Measurements from ENCODE around the gene SMCHD1. TPM values are rescaled to one million over a fixed set of nuclear protein-coding genes. Genes with fewer than 3 reads are reported as not detected.
A peak's percentile ranks its signal among the peaks of the same experiment; 100 is the strongest.
"Not testable (repeated sequence)": the region's sequence is repeated elsewhere in the genome, so short reads cannot be mapped to it uniquely, and the experiment has no call there.

The SMCHD1 gene
- total RNA-seq, 1 experiment from 2014 or later = 31.6 TPM

GRCh38 chr18:2655954-2656236, 369 bp downstream of the SMCHD1 start:
- DNase-seq (ENCODE audit: low read depth) = no peak
- in situ Hi-C loops (cut with HindIII; ENCODE audit: low pct_unique_long_range_greater_than_20kb, low sequenced_read_pairs) = no loop called here

- in situ Hi-C loops (cut with HindIII; ENCODE audit: low pct_unique_long_range_greater_than_20kb, low sequenced_read_pairs) = no loop called here
- DNase-seq (ENCODE audit: low read depth) = peak; percentile 43
Measured at GRCh38 chr18:2656237-2656980, 883 bp downstream of the SMCHD1 start.

GRCh38 chr18:2656981-2657512, 1.5 kb downstream of the SMCHD1 start:
- in situ Hi-C loops (cut with HindIII; ENCODE audit: low pct_unique_long_range_greater_than_20kb, low sequenced_read_pairs) = no loop called here

GRCh38 chr18:2657788-2658458, 2.4 kb downstream of the SMCHD1 start:
- peak; percentile 62 for DNase-seq (ENCODE audit: low read depth)
- in situ Hi-C loops (cut with HindIII; ENCODE audit: low pct_unique_long_range_greater_than_20kb, low sequenced_read_pairs) = no loop called here

More at GRCh38 chr18:2656981-2657512, 1.5 kb downstream of the SMCHD1 start:
- DNase-seq (ENCODE audit: low read depth) = no peak

DNA sequence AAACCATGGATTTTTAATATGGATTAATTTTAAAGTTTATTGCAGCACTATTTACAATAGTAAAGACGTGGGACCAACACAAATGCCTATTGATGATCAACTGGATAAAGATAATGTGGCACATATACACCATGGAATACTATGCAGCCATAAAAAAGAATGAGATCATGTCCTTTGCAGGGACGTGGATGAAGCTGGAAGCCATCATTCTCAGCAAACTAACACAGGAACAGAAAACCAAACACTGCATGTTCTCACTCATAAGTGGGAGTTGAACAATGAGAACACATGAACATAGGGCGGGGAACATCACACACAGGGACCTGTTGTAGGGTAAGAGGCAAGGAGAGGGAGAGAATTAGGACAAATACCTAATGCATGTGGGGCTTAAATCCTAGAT, 5.3 kb downstream of the SMCHD1 start:
- in situ Hi-C loops (cut with HindIII; ENCODE audit: low pct_unique_long_range_greater_than_20kb, low sequenced_read_pairs) = not testable (repeated sequence)

DNA sequence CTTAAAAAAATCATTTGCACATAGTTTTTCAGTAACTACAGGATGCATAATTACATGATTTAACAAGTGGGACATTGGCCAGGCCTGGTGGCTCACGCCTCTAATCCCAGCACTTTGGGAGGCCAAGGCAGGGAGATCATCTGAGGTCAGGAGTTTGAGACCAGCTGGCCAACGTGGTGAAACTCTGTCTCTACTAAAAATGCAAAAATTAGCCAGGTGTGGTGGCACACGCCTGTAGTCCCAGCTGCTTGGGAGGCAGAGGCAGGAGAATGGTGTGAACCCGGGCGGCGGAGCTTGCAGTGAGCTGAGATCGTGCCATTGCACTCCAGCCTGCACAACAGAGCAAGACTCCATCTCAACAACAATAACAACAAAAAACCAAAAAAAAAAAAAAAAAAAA, 6.8 kb downstream of the SMCHD1 start:
- in situ Hi-C loops (cut with HindIII; ENCODE audit: low pct_unique_long_range_greater_than_20kb, low sequenced_read_pairs); DNase-seq (ENCODE audit: low read depth): not testable (repeated sequence)

More for the DNA sequence above, 5.3 kb downstream of the SMCHD1 start:
- DNase-seq (ENCODE audit: low read depth) = not testable (repeated sequence)

DNA sequence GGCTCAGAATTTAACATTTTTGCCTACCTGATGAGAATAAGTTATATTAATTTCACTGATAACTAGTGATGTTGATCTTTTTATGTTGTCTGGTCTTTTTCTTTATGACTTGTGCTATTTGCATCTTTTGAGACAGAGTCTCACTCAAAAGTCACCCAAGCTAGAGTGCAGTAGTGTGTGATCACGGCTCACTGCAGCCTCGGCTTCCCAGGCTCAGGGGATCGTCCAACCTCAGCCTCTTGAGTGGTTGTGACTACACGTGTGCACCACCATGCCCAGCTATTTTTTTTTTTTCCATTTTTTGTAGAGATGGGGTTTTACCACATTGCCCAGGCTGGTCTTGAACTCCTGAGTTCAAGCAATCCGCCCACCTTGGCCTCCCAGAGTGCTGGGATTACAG, 7.5 kb downstream of the SMCHD1 start:
- in situ Hi-C loops (cut with HindIII; ENCODE audit: low pct_unique_long_range_greater_than_20kb, low sequenced_read_pairs) = no loop called here
- DNase-seq (ENCODE audit: low read depth) = no peak

DNA sequence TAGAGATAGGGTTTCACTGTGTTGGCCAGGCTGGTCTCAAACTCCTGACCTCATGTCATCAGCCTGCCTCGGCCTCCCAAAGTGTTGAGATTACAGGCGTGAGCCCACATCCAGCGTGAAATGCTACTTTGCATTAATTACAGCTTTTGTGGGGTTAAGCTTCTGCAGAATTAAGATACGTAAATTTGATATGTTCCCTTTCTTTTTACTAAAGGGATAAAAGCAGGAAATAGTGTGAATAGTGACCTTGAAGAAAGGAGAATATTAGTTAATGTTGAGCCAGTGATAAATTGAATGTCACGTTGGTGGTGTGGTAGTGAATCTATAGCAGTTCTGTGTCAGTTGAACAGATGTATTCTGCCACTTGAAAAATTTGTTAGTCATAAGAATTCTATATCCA, 16.9 kb downstream of the SMCHD1 start:
- in situ Hi-C loops (cut with HindIII; ENCODE audit: low pct_unique_long_range_greater_than_20kb, low sequenced_read_pairs) = no loop called here
- DNase-seq (ENCODE audit: low read depth) = no peak

GRCh38 chr18:2672872-2673271, 17.3 kb downstream of the SMCHD1 start:
- no peak for DNase-seq (ENCODE audit: low read depth)
- in situ Hi-C loops (cut with HindIII; ENCODE audit: low pct_unique_long_range_greater_than_20kb, low sequenced_read_pairs) = no loop called here

GRCh38 chr18:2678933-2679332, 23.4 kb downstream of the SMCHD1 start:
- in situ Hi-C loops (cut with HindIII; ENCODE audit: low pct_unique_long_range_greater_than_20kb, low sequenced_read_pairs); DNase-seq (ENCODE audit: low read depth): not testable (repeated sequence)

- DNase-seq (ENCODE audit: low read depth) = no peak
- in situ Hi-C loops (cut with HindIII; ENCODE audit: low pct_unique_long_range_greater_than_20kb, low sequenced_read_pairs) = no loop called here
Measured at GRCh38 chr18:2680216-2680792, 24.8 kb downstream of the SMCHD1 start.

DNA sequence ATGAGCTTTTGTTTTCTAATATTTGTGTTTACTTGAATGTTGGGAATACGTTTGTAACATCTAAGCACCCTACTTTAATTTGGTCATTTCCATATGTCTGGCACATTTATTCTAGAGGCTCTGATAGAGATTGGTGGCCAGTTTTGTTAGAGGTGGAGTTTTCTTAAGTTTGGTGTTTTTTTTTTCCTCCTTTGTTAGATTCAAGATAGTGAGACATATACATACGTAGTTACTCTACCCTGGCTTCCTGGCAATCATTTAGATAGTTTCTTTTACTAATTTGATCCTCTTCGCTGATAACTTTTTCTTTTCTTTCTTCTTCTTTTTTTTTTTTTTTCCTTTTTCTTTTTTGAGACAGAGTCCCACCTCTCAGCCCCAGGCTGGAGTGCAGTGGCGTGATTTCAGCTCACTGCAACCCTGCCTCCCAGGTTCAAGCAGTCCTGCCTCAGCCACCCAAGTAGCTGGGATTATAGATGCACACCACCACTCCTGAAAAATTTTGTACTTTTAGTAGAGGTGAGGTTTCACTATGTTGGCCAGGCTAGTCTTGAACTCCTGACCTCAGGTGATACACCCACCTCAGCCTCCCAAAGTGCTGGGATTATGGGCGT, 26.6 kb downstream of the SMCHD1 start:
- no peak for DNase-seq (ENCODE audit: low read depth)
- in situ Hi-C loops (cut with HindIII; ENCODE audit: low pct_unique_long_range_greater_than_20kb, low sequenced_read_pairs) = no loop called here

GRCh38 chr18:2683055-2683454, 27.5 kb downstream of the SMCHD1 start:
- DNase-seq (ENCODE audit: low read depth) = no peak
- in situ Hi-C loops (cut with HindIII; ENCODE audit: low pct_unique_long_range_greater_than_20kb, low sequenced_read_pairs) = no loop called here

DNA sequence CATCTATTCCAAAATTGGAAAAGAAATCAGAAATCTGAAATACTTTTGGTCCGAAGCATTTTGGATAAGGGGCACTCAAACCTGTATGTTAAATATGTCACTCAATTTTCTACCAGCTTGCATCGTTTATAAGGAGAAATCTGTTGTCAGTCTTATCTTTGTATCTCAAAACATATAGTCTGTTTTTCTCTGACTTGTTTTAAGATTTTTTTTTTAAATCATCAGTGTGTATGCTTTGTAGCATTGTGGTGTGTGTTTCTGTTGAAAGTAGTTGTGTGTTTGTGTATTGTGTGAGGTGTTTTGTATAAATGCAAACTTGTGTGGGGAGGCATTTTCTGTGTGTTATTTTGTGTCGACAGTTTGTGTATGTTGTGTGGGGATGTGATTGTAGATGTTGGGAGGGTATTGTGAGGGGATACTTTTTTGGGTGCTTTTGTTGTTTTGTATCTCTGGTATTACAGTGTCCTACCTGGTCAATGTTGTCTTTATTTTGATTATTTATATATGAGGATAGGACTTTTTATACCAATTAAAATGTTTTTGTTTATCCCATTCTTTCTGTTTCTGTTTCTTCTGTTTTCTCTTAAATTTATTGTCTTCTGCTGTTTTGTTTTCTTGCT, 30.9 kb downstream of the SMCHD1 start:
- no peak for DNase-seq (ENCODE audit: low read depth)
- in situ Hi-C loops (cut with HindIII; ENCODE audit: low pct_unique_long_range_greater_than_20kb, low sequenced_read_pairs) = no loop called here

DNA sequence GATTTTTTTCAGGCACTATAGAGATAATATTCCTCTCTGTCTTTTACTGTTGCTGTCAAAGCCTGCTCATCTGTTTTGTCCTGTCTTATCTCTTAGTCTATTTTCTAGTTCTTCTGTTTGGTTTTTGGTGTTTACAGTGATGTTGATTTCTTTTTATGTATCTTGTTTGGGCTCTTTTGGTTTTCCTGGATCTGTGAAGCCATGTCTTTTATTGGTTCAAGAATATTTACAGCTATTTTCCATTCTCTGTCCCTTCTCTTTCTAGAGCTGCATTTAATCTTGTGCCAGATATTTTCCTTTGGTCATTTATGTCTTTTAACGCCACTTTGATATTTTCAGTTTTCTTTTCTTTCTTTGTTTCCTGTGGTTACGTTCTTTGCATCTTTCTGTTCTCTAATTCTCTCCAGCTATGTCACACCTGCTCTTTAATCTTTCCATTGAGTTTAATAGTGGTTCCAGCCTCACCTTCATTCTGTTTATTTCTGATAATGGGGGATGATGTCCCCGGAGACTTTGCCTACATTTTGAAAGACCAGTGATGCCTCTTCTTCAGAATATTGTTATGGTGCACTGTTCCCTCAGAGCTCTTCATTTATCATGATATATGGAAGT, 32.0 kb downstream of the SMCHD1 start:
- in situ Hi-C loops (cut with HindIII; ENCODE audit: low pct_unique_long_range_greater_than_20kb, low sequenced_read_pairs) = no loop called here

GRCh38 chr18:2692508-2692907, 37.0 kb downstream of the SMCHD1 start:
- in situ Hi-C loops (cut with HindIII; ENCODE audit: low pct_unique_long_range_greater_than_20kb, low sequenced_read_pairs) = no loop called here
- DNase-seq (ENCODE audit: low read depth) = no peak

More for the DNA sequence above, 32.0 kb downstream of the SMCHD1 start:
- no peak for DNase-seq (ENCODE audit: low read depth)

DNA sequence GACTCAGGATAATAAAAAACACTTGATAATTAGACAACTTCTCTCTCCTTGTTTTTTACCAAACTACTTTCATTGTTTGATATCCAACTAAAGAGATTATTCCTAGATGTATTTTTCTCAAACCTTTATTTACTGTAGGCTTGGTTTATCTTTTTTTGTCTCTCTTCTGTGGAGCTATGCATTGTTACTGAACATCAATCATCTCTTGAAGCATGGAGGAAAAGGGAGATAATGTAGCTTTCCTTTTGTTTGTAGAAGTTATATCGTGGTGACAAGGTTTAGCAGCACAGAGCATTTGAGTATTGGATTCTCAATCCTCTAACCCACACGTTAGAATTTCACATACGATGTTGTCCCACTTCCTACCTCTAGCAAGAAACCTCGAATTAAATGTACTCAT, 41.7 kb downstream of the SMCHD1 start:
- in situ Hi-C loops (cut with HindIII; ENCODE audit: low pct_unique_long_range_greater_than_20kb, low sequenced_read_pairs) = no loop called here
- DNase-seq (ENCODE audit: low read depth) = no peak

DNA sequence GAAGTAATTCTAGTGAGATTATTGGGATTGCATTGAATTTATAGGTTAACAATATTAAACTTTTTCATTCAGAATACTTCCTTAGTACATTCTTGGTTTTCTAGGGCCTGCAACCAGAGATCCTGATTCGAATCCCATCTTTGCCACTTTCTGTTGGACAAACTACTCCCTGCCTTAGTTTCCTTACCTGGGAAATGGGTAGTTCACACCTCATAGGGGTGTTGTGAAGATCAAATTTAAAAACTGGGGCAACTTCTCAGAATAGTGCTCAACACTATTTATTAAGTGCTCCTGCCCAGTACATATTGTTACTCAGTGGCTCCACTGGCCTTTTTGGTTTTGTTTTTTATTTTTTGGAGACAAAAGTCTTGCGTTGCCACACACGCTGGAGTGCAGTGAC, 43.5 kb downstream of the SMCHD1 start:
- in situ Hi-C loops (cut with HindIII; ENCODE audit: low pct_unique_long_range_greater_than_20kb, low sequenced_read_pairs) = no loop called here
- no peak for DNase-seq (ENCODE audit: low read depth)
